HCT116 (cell line): ENCODE results near the gene ZNF208. TPM values are rescaled to one million over a fixed set of nuclear protein-coding genes. Genes with fewer than 3 reads are reported as not detected.
"Not testable (repeated sequence)": the region's sequence is repeated elsewhere in the genome, so short reads cannot be mapped to it uniquely, and the experiment has no call there.

ENCODE experiments used
- ATAC-seq: fragments of 200-7000 bp; cut with Tn5 transposase; 2 replicates; pipeline ENCODE4 v1.9.1; 2020; ENCODE audit warnings: mild to moderate bottlenecking, moderate library complexity
- BruUV-seq: library from RNA; stranded (reverse); fragments of 400-500 nt; replicated peaks from 2 replicates; lab custom pipeline; 2021; lab: Mats Ljungman, UMichigan
- CTCF ChIA-PET: fragments of 300-600 bp; sonication (Branson Sonifier 250); formaldehyde crosslinking; loops from one replicate; lab custom pipeline; 2021; ENCODE audit warnings: antibody characterized with exemption; lab: Charles Lee
- POLR2A ChIA-PET: fragments of 300-600, 350-600 bp; sonication (Branson Sonifier 250); formaldehyde crosslinking; loops from one replicate; lab custom pipeline; 2021; ENCODE audit warnings: antibody characterized with exemption; lab: Charles Lee
- RAD21 ChIA-PET, 2 experiments: fragments of 300-600 bp; sonication (Branson Sonifier 250); formaldehyde crosslinking; loops; one replicate each; lab custom pipeline; 2023; ENCODE audit warnings: low total read pairs in 2 of 2; ENCODE audit not compliant: uncharacterized antibody in 2 of 2, unreplicated experiment in 2 of 2, low non-redundant PET in 1 of 2; lab: Charles Lee
- DNase-seq: peaks from one replicate; pipeline ENCODE4 v3.0.0-alpha.2; 2010; ENCODE audit warnings: low read depth, low spot score
- H2AFZ ChIP-seq: fragments of 200-600 bp; shearing (Covaris generic), sonication (generic); 2 replicates; pipeline ENCODE4 v1.6.1; 2017; ENCODE audit warnings: low read depth, mixed run types, mixed read lengths, antibody characterized with exemption, low read length; ENCODE audit not compliant: poor library complexity, severe bottlenecking
- H3K27ac ChIP-seq: 2 replicates; pipeline ENCODE4 v1.5.1; 2012; ENCODE audit warnings: low read depth, low read length
- H3K27me3 ChIP-seq: fragments of 200-600 bp; sonication (generic); 2 replicates; pipeline ENCODE4 v1.6.1; 2016; ENCODE audit warnings: mixed run types, low read length, mixed read lengths; ENCODE audit not compliant: insufficient read depth
- H3K36me3 ChIP-seq, 2 experiments: fragments of 200-500 bp in 1 of 2; fragments of 200-600 bp in 1 of 2; sonication (Bioruptor generic) in 1 of 2; sonication (generic) in 1 of 2; 2 replicates each; pipeline versions ENCODE4 v1.5.1 to v1.6.1; 2014 to 2016; ENCODE audit warnings: low read length in 2 of 2, inconsistent platforms in 1 of 2, mixed read lengths in 1 of 2, mixed run types in 1 of 2; ENCODE audit not compliant: insufficient read depth in 2 of 2, control insufficient read depth in 1 of 2
- H3K4me1 ChIP-seq, 2 experiments: fragments of 200-600 bp in 1 of 2; sonication (generic) in 1 of 2; 2 replicates each; pipeline versions ENCODE4 v1.5.1 to v1.6.1; 2012 to 2017; ENCODE audit warnings: low read length in 2 of 2, inconsistent platforms in 1 of 2, mild to moderate bottlenecking in 1 of 2, mixed read lengths in 1 of 2, mixed run types in 1 of 2, moderate library complexity in 1 of 2; ENCODE audit not compliant: insufficient read depth in 2 of 2, control insufficient read depth in 1 of 2
- H3K4me2 ChIP-seq: fragments of 200-600 bp; sonication (generic); 2 replicates; pipeline ENCODE4 v1.6.1; 2017; ENCODE audit warnings: mixed run types, low read length, mixed read lengths
- H3K4me3 ChIP-seq, 2 experiments: fragments of 200-600 bp in 1 of 2; sonication (generic) in 1 of 2; replicated peaks in 1 of 2; 2 replicates each; pipeline ENCODE4 v1.5.1; 2011 to 2016; ENCODE audit warnings: low read length in 2 of 2, control low read depth in 1 of 2, low read depth in 1 of 2, mild to moderate bottlenecking in 1 of 2, mixed read lengths in 1 of 2, mixed run types in 1 of 2
- H3K79me2 ChIP-seq: fragments of 200-600 bp; sonication (generic); 2 replicates; pipeline ENCODE4 v1.6.1; 2017; ENCODE audit warnings: mild to moderate bottlenecking, mixed run types, low read length, moderate library complexity, mixed read lengths; ENCODE audit not compliant: insufficient read depth
- H3K9ac ChIP-seq: fragments of 200-600 bp; sonication (generic); 2 replicates; pipeline ENCODE4 v1.6.1; 2016; ENCODE audit warnings: low read length, mixed read lengths
- H3K9me2 ChIP-seq: fragments of 200-600 bp; sonication (generic), shearing (Covaris generic); 2 replicates; pipeline ENCODE4 v1.6.1; 2017; ENCODE audit warnings: mixed run types, mild to moderate bottlenecking, moderate library complexity; ENCODE audit not compliant: insufficient read depth
- H3K9me3 ChIP-seq, 2 experiments: fragments of 200-500 bp in 1 of 2; fragments of 200-600 bp in 1 of 2; sonication (Bioruptor generic) in 1 of 2; sonication (generic) in 1 of 2; 2 replicates each; pipeline ENCODE4 v1.6.1; 2014 to 2017; ENCODE audit warnings: low read length in 2 of 2, mixed read lengths in 2 of 2, inconsistent platforms in 1 of 2, low read depth in 1 of 2, mild to moderate bottlenecking in 1 of 2, mixed run types in 1 of 2, moderate library complexity in 1 of 2; ENCODE audit not compliant: control insufficient read depth in 1 of 2, insufficient read depth in 1 of 2
- H4K20me1 ChIP-seq: fragments of 200-600 bp; sonication (generic), shearing (Covaris generic); 2 replicates; pipeline ENCODE4 v1.6.1; 2017; ENCODE audit warnings: mixed run types, mild to moderate bottlenecking, moderate library complexity; ENCODE audit not compliant: insufficient read depth
- CBX3 ChIP-seq: IDR thresholded peaks from 2 replicates; pipeline ENCODE4 v1.6.1; 2012; ENCODE audit warnings: low read depth
- EGR1 ChIP-seq: IDR thresholded peaks from 2 replicates; pipeline ENCODE4 v1.6.1; 2012; ENCODE audit warnings: low read depth
- EZH2 ChIP-seq: fragments of 200-600 bp; sonication (generic); IDR thresholded peaks from 2 replicates; pipeline ENCODE4 v1.6.1; 2017; ENCODE audit warnings: antibody characterized with exemption, mixed run types
- EZH2phosphoT487 ChIP-seq: fragments of 200-600 bp; IDR thresholded peaks from 2 replicates; pipeline ENCODE4 v1.6.1; 2018; ENCODE audit warnings: antibody characterized with exemption, borderline replicate concordance
- SP1 ChIP-seq: IDR thresholded peaks from 2 replicates; pipeline ENCODE4 v1.6.1; 2012; ENCODE audit warnings: low read depth
- SRF ChIP-seq: IDR thresholded peaks from 2 replicates; pipeline ENCODE4 v1.6.1; 2012; ENCODE audit warnings: low read depth
- TCF7L2 ChIP-seq: IDR thresholded peaks from 2 replicates; pipeline ENCODE4 v1.7.0; 2011; ENCODE audit warnings: borderline replicate concordance, inconsistent platforms; ENCODE audit not compliant: insufficient read depth, insufficient read length; ENCODE audit errors: extremely low read depth
- ZFX ChIP-seq: fragments of 450-650 bp; IDR thresholded peaks from 2 replicates; pipeline ENCODE4 v1.6.1; 2017
- intact Hi-C: fragments of 100-400 bp; cut with micrococcal nuclease; formaldehyde crosslinking; loops from 2 replicates; pipeline ENCODE4 v1.10.0; 2022
- total RNA-seq: library from RNA; stranded (reverse); gene quantifications from one replicate; pipeline ENCODE4 v1.2.1, GENCODE V29; 2021; ENCODE audit not compliant: unreplicated experiment
- TF ChIP-seq, protein P1 (sequence below): IDR thresholded peaks from 2 replicates; pipeline ENCODE4 v1.6.1; 2012

Gene ZNF208
- total RNA-seq, 1 experiment from 2014 or later: not detected

DNA sequence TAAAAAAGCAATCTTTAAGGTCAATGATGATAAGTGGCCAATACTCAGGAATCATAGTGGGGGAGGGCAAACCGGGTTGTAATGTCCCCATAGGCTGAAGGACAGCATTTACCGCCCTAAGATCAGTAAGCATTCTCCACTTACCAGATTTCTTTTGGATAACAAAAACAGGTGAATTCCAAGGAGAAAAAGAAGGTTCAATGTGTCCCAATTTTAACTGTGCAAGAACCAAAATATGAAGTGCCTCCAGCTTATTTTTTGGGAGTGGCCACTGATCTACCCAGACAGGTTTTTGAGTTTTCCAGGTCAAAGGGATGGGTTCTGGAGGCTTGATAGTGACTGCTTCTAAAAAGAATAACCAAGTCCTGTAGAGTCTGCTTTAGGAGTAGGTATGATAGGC is 125.2 kb downstream of the ZNF208 start:
- peaks cover 0 to 12% of the 10 kb centered on the region in 2 experiments; a peak in 2 of 4 replicates for H3K9me3 ChIP-seq
- DNase-seq, H3K36me3 ChIP-seq, H3K4me1 ChIP-seq, BruUV-seq, ATAC-seq, POLR2A ChIA-PET, H3K27ac ChIP-seq, CTCF ChIA-PET, H3K4me2 ChIP-seq, H3K27me3 ChIP-seq, H3K4me3 ChIP-seq, H2AFZ ChIP-seq, H3K79me2 ChIP-seq, RAD21 ChIA-PET, H4K20me1 ChIP-seq, H3K9me2 ChIP-seq, H3K9ac ChIP-seq: not testable (repeated sequence)
- intact Hi-C loops: loop anchor here (10.0 kb wide), 1 partner anchor 681 kb away; no protein-coding TSS in a partner anchor

- DNase-seq, H3K79me2 ChIP-seq, H3K9ac ChIP-seq, H3K4me1 ChIP-seq, RAD21 ChIA-PET, H3K4me2 ChIP-seq, H2AFZ ChIP-seq, H3K27ac ChIP-seq, BruUV-seq, H3K36me3 ChIP-seq, H3K9me2 ChIP-seq, CTCF ChIA-PET, POLR2A ChIA-PET, H4K20me1 ChIP-seq, ATAC-seq, H3K4me3 ChIP-seq, H3K27me3 ChIP-seq: not testable (repeated sequence)
- intact Hi-C loops: loop anchor here (10.0 kb wide), 1 partner anchor 680 kb away; no protein-coding TSS in a partner anchor
- H3K9me3 ChIP-seq: peaks cover 0 to 14% of the 10 kb centered on the region in 2 experiments; a peak in 2 of 4 replicates
These were observed 126.0 kb downstream of the ZNF208 start for GRCh38 chr19:21884786-21885185.

GRCh38 chr19:21883516-21883915 is 127.2 kb downstream of the ZNF208 start:
- ChIA-PET CTCF (no interaction called here), RAD21 (no interaction called here), POLR2A (no interaction called here)
- Histone ChIP-seq H3K4me1 (no peaks in the 10 kb centered on the region), H3K4me2 (no peak overlapping the region), H4K20me1 (no peaks in the 10 kb centered on the region), H3K27me3 (no peaks in the 10 kb centered on the region), H3K9ac (no peak overlapping the region), H3K79me2 (no peaks in the 10 kb centered on the region), H3K9me2 (no peaks in the 10 kb centered on the region), H3K4me3 (no peak overlapping the region), H3K36me3 (no peaks in the 10 kb centered on the region), H2AFZ (no peak overlapping the region), H3K27ac (no peak overlapping the region), H3K9me3 (peaks cover 0 to 26% of the 10 kb centered on the region in 2 experiments; a peak in 2 of 4 replicates)
- ATAC-seq: no peak
- intact Hi-C loops: loop anchor here (10.0 kb wide), 1 partner anchor 679 kb away; no protein-coding TSS in a partner anchor
- no TSS peak for BruUV-seq
- TF ChIP-seq TCF7L2 (no peak), EZH2 (no peak), SRF (no peak), EZH2phosphoT487 (no peak), SP1 (no peak), ZFX (no peak), CBX3 (no peak), EGR1 (no peak)
- TF ChIP-seq, protein P1, sequence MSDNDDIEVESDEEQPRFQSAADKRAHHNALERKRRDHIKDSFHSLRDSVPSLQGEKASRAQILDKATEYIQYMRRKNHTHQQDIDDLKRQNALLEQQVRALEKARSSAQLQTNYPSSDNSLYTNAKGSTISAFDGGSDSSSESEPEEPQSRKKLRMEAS: no peak
- DNase-seq: no peak
